Body of pancreas (tissue), 4 donors: ENCODE data around the gene HIGD1C. TPM values are rescaled to one million over a fixed set of nuclear protein-coding genes. Genes with fewer than 3 reads are reported as not detected.
"Not testable (repeated sequence)": the region's sequence is repeated elsewhere in the genome, so short reads cannot be mapped to it uniquely, and the experiment has no call there.

Source experiments
- ATAC-seq: fragments of 150-250 bp; one replicate; pipeline ENCODE4 v1.9.1; 2016
- DNase-seq, 4 donors: peaks; one replicate each; pipeline ENCODE4 v3.0.0-alpha.2; 2019
- H3K27ac ChIP-seq, 4 donors: fragments of 200-600 bp; sonication (generic); 1 replicate in 3 of 4; 2 replicates in 1 of 4; pipeline versions ENCODE4 v1.5.1 to v1.6.1; 2016 to 2019; ENCODE audit warnings: mild to moderate bottlenecking in 1 of 4, mixed read lengths in 1 of 4, moderate library complexity in 1 of 4
- H3K27me3 ChIP-seq, 2 donors: fragments of 200-600 bp; sonication (generic); one replicate each; pipeline ENCODE4 v1.6.0; 2016; ENCODE audit warnings: mild to moderate bottlenecking in 1 of 2
- H3K36me3 ChIP-seq, 2 donors: fragments of 200-600 bp; sonication (generic); replicated peaks in 1 of 2; 2 replicates each; pipeline ENCODE4 v1.5.1; 2016; ENCODE audit warnings: low read depth in 2 of 2; ENCODE audit not compliant: insufficient read depth in 1 of 2
- H3K4me1 ChIP-seq: fragments of 200-600 bp; sonication (generic); one replicate; pipeline ENCODE4 v1.6.0; 2016
- H3K4me3 ChIP-seq, 2 donors: fragments of 200-600 bp; sonication (generic); 1 replicate in 1 of 2; 2 replicates in 1 of 2; pipeline ENCODE4 v1.5.1; 2016 to 2019
- H3K9me3 ChIP-seq, 3 donors: fragments of 200-600 bp; sonication (generic); 1 replicate in 2 of 3; 2 replicates in 1 of 3; pipeline ENCODE4 v1.5.1; 2016
- CTCF ChIP-seq, 7 experiments: fragments of 450-650 bp in 4 of 7; fragments of 200-600 bp in 3 of 7; sonication (generic) in 3 of 7; IDR thresholded peaks; one replicate each; pipeline ENCODE4 v1.5.1; 2016 to 2019; ENCODE audit warnings: antibody characterized with exemption in 7 of 7
- POLR2A ChIP-seq, 3 donors: fragments of 450-650 bp; IDR thresholded peaks; one replicate each; pipeline ENCODE4 v1.6.1; 2016; ENCODE audit warnings: antibody characterized with exemption in 3 of 3, mild to moderate bottlenecking in 2 of 3
- WGBS, 2 donors: methylation state at CpG; one replicate each; pipeline ENCODE4 v1.1.5; 2017; 5-methylcytosine and 5-hydroxymethylcytosine counted together
- intact Hi-C: fragments of 100-400 bp; cut with DNase I; formaldehyde crosslinking; loops from one replicate; pipeline ENCODE4 v1.15.1; 2023
- total RNA-seq, 2 donors: library from RNA; depleted of rRNA; stranded (reverse); fragments of >200 nt; gene quantifications; one replicate each; pipeline ENCODE4 v1.1.0, GENCODE V29; 2016

HIGD1C gene
- not detected for total RNA-seq

DNA sequence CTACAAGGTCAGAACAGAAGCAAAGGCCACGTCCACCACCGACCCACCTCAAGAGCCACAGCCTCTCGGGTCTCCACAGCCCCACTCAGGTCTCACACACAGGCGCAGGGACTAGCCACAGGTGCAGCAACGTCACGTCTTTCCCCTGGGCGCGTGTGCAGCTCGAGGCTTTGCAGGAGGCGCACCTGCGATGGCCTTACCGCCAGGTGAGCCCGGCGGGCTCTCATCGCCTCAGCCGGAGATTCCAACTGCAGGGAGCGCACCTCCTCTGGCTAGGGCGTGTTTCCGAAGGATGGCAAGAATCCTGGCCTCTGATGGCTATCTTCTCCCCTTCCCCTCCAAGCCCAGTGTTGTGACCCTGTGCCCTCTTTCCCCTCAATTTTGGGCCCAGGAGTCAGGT is at the start of gene HIGD1C:
Gene HIGD1C, plus strand, starts transcription at position 35 of the 400 bp plus-strand sequence. CDS start 1,455 bp downstream, outside the sequence.
- TF ChIP-seq CTCF (IDR thresholded peaks at IDR 0.05) (no peak), POLR2A (IDR thresholded peaks at IDR 0.05) (no peak)
- no peak for DNase-seq
- 91 to 96% methylated on average over 15 to 18 of the region's 19 CpGs for WGBS, 2 donors

DNA sequence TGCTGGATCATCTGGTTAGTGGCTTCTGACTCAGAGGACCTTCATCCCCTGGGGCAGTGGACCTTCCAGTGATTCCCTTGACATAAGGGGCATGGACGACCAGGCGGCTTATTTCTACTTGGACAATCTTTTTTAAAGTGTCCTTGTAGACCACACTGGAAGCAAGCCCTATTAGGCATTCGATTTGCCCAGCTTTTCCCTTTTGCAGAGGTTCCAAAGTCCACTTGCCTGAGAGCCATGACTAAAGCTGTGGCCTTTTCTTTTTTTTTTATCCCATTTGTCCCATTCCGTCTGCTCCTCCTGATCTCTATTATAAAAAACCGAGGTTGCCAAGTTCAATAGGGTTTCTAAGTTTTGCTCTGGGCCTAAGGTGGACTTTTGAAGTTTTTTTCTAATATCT is 43.9 kb upstream of the HIGD1C start:
- H3K27ac ChIP-seq = peak overlapping the region in 1 of 4 donors; percentile 12
- intact Hi-C loops, H3K36me3 ChIP-seq, H3K27me3 ChIP-seq, H3K4me3 ChIP-seq, ATAC-seq: not testable (repeated sequence)
- peaks cover 11% of the 10 kb centered on the region for H3K4me1 ChIP-seq
- 16 to 17% methylated on average over 5 of the region's 5 CpGs for WGBS, 2 donors
- peak in 1 of 4 donors; percentile 50 for DNase-seq
- H3K9me3 ChIP-seq = peaks cover 0 to 16% (median 0%) of the 10 kb centered on the region in 3 donors

More for the DNA sequence above, at the start of gene HIGD1C:
- Histone ChIP-seq H3K9me3 (no peaks in the 10 kb centered on the region), H3K36me3 (no peaks in the 10 kb centered on the region), H3K27ac (no peak within 1 kb of the TSS), H3K27me3 (no peaks in the 10 kb centered on the region), H3K4me3 (no peak within 1 kb of the TSS), H3K4me1 (no peaks in the 10 kb centered on the region)
- intact Hi-C loops = no loop called here
- no peak for ATAC-seq

DNA sequence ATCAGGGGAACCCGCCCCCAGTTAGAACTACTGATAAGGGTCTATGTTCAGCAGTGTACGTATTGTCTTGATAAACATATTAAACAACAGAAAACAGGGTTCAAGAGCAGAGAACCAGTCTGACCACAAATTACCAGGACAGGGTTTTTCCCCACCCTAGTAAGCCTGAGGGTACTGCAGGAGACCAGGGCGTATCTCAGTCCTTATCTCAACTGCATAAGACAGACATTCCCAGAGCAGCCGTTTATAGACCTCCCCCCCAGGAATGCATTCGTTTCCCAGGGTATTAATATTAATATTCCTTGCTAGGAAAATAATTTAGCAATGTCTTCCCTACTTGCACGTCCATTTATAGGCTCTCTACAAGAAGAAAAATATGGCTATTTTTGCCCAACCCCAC is 40.0 kb upstream of the HIGD1C start:
- ATAC-seq, H3K27me3 ChIP-seq, H3K4me3 ChIP-seq, H3K27ac ChIP-seq, H3K36me3 ChIP-seq, DNase-seq, intact Hi-C loops: not testable (repeated sequence)
- Histone ChIP-seq H3K4me1 (peaks cover 11% of the 10 kb centered on the region), H3K9me3 (peaks cover 0 to 28% (median 0%) of the 10 kb centered on the region in 3 donors)
- 77 to 87% methylated on average over 6 of the region's 6 CpGs for WGBS, 2 donors

- H3K27ac ChIP-seq = no peak overlapping the region
- no peaks in the 10 kb centered on the region for H3K36me3 ChIP-seq
- intact Hi-C loops = no loop called here
- no peak overlapping the region for H3K4me3 ChIP-seq
- DNase-seq (no peak), ATAC-seq (no peak)
- no peaks in the 10 kb centered on the region for H3K27me3 ChIP-seq
- 89 to 90% methylated on average over 2 of the region's 2 CpGs for WGBS, 2 donors
- H3K9me3 ChIP-seq = peaks cover 0 to 28% (median 0%) of the 10 kb centered on the region in 3 donors
- peaks cover 9% of the 10 kb centered on the region for H3K4me1 ChIP-seq
- TF ChIP-seq POLR2A (IDR thresholded peaks at IDR 0.05) (no peak), CTCF (IDR thresholded peaks at IDR 0.05) (no peak)
Measured at GRCh38 chr12:50913224-50913623, 39.1 kb upstream of the HIGD1C start.

DNA sequence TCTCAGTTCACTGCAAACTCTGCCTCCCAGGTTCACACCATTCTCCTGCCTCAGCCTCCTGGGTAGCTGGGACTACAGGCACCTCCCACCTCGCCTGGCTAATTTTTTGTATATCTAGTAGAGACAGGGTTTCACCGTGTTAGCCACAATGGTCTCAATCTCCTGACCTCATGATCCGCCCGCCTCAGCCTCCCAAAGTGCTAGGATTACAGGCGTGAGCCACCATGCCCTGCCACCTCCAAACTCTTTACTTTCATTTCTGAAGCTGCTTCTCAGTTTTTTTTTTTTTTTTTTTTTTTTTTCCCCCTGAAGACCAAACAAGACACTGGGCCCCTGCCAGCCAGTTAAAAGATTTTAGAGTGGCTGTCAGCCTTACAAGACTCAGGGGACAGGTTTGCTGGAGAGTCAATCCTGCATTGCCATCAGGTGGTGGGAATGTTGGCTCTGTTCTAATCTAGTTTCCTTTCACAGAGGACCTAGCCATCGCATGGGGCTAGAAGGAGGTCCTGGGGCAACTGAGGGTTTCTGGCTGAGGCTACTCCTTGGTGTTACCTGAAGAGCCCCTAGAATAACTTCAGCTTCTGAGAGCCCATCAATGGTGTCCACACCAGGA is 37.4 kb upstream of the HIGD1C start:
- TF ChIP-seq CTCF (IDR thresholded peaks at IDR 0.05) = no peak
- no peak for TF ChIP-seq POLR2A (IDR thresholded peaks at IDR 0.05)
- Histone ChIP-seq H3K27ac (no peak overlapping the region), H3K9me3 (peaks cover 0 to 28% (median 0%) of the 10 kb centered on the region in 3 donors), H3K4me1 (no peaks in the 10 kb centered on the region), H3K36me3 (no peaks in the 10 kb centered on the region), H3K4me3 (no peak overlapping the region), H3K27me3 (no peaks in the 10 kb centered on the region)
- DNase-seq = no peak
- intact Hi-C loops = no loop called here
- WGBS, 2 donors = 80 to 90% methylated on average over 6 of the region's 6 CpGs
- ATAC-seq = no peak

GRCh38 chr12:50916292-50916691 is 36.1 kb upstream of the HIGD1C start:
- ATAC-seq (no peak), DNase-seq (no peak)
- H3K4me3 ChIP-seq = no peak overlapping the region
- H3K27me3 ChIP-seq = no peaks in the 10 kb centered on the region
- intact Hi-C loops = no loop called here
- H3K9me3 ChIP-seq = peaks cover 0 to 28% (median 0%) of the 10 kb centered on the region in 3 donors
- TF ChIP-seq POLR2A (IDR thresholded peaks at IDR 0.05) (no peak), CTCF (IDR thresholded peaks at IDR 0.05) (no peak)
- WGBS, 2 donors = 80 to 94% methylated on average over 3 of the region's 3 CpGs
- no peak overlapping the region for H3K27ac ChIP-seq
- no peaks in the 10 kb centered on the region for H3K36me3 ChIP-seq
- no peaks in the 10 kb centered on the region for H3K4me1 ChIP-seq
